22Rv1 (cell line): Measurements from ENCODE around the gene NEUROG3.

Source experiments
- CTCF ChIP-seq: fragments of 450-650 bp; IDR thresholded peaks from 2 replicates; pipeline ENCODE4 v1.5.1; 2017; ENCODE audit warnings: mild to moderate bottlenecking
- ZFX ChIP-seq: fragments of 450-650 bp; IDR thresholded peaks from 2 replicates; pipeline ENCODE4 v1.6.1; 2017; ENCODE audit warnings: antibody characterized with exemption, borderline replicate concordance

- TF ChIP-seq CTCF (no peak), ZFX (no peak)
Measured at GRCh38 chr10:69558559-69558958, 14.7 kb downstream of the NEUROG3 start.
